Adrenal gland (tissue), 5 donors: ENCODE results near the gene PRLR.

Experiments
- POLR2A ChIP-seq, 2 donors: fragments of 450-650 bp; IDR thresholded peaks; one replicate each; pipeline ENCODE4 v1.6.1; 2017; ENCODE audit warnings: antibody characterized with exemption in 2 of 2, mild to moderate bottlenecking in 2 of 2, moderate library complexity in 1 of 2
- TF ChIP-seq, protein P1 (sequence below), 6 experiments: fragments of 450-650 bp in 4 of 6; fragments of 200-600 bp in 2 of 6; sonication (generic) in 1 of 6; IDR thresholded peaks; 1 replicate in 5 of 6; 2 replicates in 1 of 6; pipeline versions ENCODE4 v1.5.1 to v1.8.0; 2016 to 2021; ENCODE audit warnings: antibody characterized with exemption in 6 of 6, mild to moderate bottlenecking in 2 of 6, moderate library complexity in 1 of 6
- donor health status: DM: no; HTN: no; CAD: no.

DNA sequence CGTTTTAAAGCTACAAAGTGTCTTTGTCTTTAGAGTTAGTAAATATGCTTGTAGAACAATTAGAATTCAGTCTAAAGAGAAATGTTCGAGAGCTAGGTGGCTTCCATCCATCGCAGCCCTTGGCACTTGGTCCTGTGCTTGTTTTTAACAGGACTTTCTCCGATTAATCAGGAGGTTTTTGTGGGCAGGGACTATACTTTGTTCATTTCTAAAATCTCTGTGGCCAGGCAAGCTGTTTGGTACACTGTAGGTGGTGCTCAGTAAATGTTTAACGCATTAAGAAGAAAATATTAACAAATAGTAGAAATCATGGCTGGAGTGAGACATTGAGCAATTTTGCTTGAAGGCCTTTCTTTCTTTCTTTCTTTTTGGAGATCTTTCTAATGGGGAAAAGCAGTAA is 203.3 kb downstream of the PRLR start:
- TF ChIP-seq, protein P1, sequence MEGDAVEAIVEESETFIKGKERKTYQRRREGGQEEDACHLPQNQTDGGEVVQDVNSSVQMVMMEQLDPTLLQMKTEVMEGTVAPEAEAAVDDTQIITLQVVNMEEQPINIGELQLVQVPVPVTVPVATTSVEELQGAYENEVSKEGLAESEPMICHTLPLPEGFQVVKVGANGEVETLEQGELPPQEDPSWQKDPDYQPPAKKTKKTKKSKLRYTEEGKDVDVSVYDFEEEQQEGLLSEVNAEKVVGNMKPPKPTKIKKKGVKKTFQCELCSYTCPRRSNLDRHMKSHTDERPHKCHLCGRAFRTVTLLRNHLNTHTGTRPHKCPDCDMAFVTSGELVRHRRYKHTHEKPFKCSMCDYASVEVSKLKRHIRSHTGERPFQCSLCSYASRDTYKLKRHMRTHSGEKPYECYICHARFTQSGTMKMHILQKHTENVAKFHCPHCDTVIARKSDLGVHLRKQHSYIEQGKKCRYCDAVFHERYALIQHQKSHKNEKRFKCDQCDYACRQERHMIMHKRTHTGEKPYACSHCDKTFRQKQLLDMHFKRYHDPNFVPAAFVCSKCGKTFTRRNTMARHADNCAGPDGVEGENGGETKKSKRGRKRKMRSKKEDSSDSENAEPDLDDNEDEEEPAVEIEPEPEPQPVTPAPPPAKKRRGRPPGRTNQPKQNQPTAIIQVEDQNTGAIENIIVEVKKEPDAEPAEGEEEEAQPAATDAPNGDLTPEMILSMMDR (IDR thresholded peaks at IDR 0.05), result no peak
- no peak for TF ChIP-seq POLR2A (IDR thresholded peaks at IDR 0.05)
